CD4-positive, alpha-beta T cell treated with Interleukin-1 beta for 1 hour (primary cell): ENCODE measurements around the gene SLC39A1.
"Not testable (repeated sequence)": the region's sequence is repeated elsewhere in the genome, so short reads cannot be mapped to it uniquely, and the experiment has no call there.

Experiments
- DNase-seq, 2 donors: peaks; one replicate each; pipeline ENCODE4 v3.0.0-alpha.2; 2020 to 2022

SLC39A1 gene

DNA sequence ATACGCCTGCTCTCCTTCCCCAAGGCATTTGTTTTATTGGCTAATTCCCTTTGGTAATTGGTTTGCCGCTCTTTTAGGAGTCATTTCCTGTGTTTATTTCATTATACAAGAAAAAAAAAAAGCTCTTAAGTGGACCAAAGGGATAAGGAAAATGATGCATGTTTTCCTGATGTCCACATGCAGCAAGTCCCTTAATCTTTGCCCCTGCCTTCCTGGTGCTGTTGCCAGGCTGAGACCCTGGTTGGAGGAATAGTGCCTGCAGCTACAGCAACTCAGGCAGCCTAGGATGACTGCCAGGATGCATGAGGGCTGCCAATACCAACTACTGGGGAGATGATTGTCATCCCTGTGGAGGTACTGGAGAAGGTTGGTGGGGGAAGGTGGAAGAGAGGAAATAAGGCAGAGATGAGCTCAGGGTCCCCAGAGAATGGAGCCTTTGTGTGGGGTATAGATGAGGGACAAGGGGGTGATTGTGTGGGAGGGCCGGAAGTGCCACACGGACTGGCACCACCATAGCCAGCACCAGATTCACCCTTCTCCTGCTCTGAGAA lies 34.5 kb downstream of the SLC39A1 start:
- no peak for DNase-seq

DNA sequence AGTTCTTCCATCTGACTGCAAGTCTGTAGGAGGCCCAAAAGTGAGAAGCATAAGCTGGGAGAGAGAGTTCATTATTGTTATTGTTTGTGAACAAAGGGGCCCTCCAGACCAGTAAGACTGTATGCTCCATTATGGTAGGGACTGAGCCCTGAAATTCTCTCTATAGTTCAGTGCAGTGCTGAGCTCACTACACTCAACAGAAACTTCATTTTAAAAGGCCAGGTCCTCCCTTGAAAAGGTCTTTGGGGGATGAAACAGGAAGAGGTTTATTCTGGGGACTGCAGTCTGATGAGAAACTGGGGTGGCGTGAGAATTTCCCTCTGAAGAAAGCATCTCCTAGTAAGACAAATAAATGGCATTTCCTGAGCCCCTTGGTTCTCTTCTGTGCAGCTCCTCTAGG lies 35.1 kb downstream of the SLC39A1 start:
- no peak for DNase-seq

GRCh38 chr1:153926405-153926804 lies 36.9 kb downstream of the SLC39A1 start:
- DNase-seq, result no peak

DNA sequence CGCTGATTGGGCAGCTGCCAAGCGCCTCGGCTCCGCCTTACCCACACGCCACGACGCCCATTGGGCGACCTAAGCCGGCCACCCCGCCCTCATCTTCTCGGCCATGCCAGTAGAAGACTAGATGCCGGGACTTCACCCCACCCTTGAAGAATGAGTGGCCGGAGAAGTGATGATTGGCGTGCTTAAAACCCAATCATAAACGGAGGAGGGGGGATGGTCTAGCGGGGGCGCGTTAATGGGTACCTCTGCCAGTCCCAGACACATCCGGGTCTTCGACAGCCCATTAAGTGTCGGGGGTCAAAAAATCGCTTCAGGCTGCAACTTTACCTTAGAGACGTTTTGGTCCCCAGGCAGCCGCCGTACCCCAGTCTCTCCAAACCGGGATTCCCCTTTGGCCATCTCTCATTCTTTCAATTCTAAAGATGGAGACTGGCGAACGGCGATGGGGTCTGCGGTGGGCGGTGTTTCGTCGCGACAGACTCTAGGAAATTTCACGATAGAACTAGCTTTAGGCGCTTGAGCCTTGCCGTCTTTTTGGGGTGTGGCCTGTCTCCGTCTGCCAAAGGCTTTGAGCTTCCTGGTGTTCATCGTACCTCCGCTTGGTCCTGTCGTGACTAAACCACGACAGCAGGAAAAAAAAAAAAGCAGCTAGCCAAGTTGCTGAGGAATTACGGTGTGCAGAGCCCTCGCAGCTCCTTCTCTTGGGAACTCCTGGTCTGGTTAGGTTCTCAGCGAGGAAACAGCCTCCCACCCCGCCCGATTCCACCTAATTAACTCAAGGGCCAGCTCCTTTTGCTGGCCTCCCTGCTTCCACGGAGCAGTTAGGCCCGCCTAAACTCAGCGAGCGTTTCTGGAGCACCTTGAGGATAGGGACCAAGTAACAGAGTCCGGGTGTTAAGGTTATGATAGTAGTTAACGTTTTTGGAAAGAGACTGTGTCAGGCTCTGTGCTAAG lies 40.1 kb downstream of the SLC39A1 start, which contains the start of gene GATAD2B:
TSS of gene GATAD2B (minus strand) at position 1 of the 954 bp plus-strand sequence. CDS start 94,625 bp downstream, outside the sequence.
- peak; percentile 100 for DNase-seq

DNA sequence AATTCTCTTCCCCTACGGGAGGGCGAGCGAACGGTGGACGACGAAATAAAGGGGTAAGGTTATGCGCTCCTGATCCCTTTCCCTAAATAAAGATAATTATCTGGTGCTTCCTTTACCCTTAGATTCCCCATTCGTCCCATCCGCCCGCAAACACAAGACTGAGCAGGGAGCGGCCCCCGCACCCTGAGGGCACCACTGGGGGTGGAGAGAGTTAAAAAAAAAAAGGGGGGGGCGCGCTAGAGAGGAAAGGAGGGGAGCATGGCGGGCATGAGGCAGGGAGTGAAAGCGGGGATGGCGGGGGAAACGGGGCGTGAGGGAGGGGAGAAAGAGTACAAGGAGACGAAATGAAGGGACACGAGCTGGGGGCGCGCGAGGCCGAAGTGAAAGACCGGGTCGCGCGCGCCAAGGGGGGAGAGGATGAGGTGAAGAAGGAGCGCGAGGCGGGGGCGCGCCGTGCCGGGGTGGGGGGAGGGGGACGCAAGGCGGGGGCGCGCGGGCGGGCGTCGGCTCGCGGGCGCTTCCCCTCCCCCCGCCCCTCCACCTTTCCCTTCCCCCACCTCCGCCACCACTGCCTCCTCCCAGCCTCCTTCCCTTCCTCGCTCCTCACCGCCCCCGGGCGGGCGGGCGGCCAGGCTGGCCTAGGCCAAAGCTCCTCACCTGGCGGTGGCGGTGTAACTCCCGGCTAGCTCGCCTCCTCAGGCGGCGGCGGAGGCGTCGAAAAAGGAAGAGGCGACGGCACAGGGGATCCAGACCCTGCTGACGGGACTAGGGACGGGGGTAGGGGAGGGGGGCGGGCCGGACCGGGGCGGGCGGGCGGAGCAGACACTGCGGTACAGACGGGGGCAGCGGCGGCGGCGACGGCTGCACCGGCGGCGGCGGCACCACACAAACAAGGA lies 41.0 kb downstream of the SLC39A1 start:
- no peak for DNase-seq

- DNase-seq, result no peak
Measured at GRCh38 chr1:153921803-153922075, 41.6 kb downstream of the SLC39A1 start.

DNA sequence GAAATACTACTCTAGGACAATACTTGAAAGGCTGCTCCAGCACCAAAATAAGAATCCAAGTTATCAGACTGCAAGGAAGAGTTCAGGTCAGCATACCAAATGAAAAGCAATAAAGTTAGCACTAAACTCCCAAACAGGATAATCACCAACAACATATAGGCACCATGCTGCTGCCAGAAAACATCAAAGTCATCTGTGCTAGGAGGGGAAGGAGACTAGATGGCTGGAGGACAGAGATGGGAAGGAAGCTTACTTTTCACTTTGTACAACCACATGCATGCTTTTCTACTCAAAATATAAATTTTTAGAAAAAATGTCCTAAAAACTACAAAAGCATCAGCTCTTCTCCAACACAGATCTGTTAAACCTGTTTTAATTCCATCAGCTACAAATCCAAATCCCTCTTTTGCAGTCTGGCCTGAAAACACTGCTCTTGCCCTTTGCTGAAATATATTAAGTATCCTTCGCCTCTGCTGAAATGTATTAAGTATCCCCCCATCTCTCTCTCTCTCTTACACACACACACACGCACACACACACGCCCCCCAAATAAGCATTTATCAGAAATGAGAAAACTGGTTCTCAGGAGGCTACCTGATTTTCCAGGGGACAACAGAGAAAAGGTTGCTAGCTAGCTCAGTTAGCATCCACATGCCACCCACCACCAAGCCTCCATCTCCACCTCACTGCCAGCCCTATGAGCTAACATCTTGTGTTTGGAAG lies 42.1 kb downstream of the SLC39A1 start:
- no peak for DNase-seq

DNA sequence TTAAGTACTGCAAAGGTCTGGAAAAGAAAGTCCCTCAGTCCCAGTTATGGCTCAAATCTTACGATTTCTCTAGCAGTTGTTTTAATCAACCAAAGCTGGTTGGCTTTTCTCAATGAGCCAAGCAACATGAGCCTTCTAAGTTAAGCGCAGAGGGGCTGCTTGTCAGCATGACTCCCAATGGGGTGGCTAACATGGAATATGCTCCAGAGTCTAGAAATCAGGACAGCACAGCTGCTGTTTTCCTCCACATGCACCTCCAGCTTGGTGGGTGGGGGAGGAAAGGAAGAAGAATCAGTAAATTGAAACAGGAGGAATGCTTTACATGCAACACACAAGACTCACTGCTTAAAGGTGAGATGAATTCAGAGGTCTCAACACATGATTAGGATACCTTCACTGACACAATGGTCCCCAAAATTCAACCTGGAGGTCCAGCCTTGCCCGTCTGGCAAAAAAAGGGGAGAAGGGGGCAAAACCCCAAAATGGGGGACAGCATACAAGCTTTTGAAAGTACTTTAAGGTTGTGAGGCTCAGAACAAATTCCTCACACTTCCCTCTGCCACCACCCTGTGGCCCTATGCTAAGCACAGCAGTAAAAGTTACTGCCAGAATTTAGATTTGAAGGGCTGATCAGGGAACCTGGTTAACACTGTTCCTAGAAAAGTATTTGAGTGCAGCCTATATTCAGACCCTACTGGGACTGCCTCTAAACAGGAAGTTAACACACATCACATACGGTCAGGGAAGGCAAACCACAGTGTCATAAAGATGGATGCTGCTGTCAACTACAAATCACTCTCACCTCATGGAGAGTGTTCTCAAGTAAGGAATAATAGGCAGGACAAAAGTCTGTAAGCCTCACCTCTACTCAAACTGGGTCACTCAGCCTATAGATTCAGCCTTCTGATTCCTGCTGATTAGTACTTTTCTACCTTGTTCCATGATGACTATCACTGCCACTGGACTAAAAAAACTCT lies 43.2 kb downstream of the SLC39A1 start:
- DNase-seq, result peak; percentile 23 to 46

- DNase-seq, result no peak
Measured at GRCh38 chr1:153916297-153916696, 47.0 kb downstream of the SLC39A1 start.

DNA sequence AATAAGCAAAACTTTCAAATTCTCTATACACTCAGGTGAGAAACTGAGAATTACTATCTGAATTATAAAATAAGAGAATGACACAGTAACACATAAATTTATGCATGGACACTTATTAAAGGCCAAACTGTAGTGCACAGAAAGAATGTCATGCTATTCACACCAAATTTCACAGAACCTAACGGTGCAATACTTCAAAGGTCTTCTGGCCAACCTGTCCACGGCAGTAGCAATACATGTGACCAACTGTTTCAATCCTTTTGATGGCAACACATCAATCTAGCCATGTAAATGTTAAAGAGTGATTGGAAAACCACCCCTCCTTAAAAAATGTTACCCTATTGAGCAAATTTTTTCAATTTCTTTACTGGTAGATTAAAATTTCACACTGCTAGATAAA lies 51.0 kb downstream of the SLC39A1 start:
- no peak for DNase-seq

- DNase-seq, result not testable (repeated sequence)
Measured at GRCh38 chr1:153910560-153910959, 52.8 kb downstream of the SLC39A1 start.
